PC-9 (cell line): ENCODE data around the gene ANKFN1. TPM values are rescaled to one million over a fixed set of nuclear protein-coding genes. Genes with fewer than 3 reads are reported as not detected.
A peak's percentile ranks its signal among the peaks of the same experiment; 100 is the strongest.

Source experiments
- BruUV-seq: library from RNA; stranded (reverse); fragments of 400-500 nt; replicated peaks from 2 replicates; lab custom pipeline; 2021; lab: Mats Ljungman, UMichigan
- CTCF ChIA-PET: fragments of 300-600 bp; sonication (Branson Sonifier 250); formaldehyde crosslinking; loops from one replicate; lab custom pipeline; 2022; ENCODE audit warnings: antibody characterized with exemption; lab: Charles Lee
- POLR2A ChIA-PET: fragments of 300-600 bp; sonication (Branson Sonifier 250); formaldehyde crosslinking; loops from one replicate; lab custom pipeline; 2022; ENCODE audit warnings: antibody characterized with exemption; ENCODE audit not compliant: unreplicated experiment; lab: Charles Lee
- DNase-seq, 2 experiments: peaks; one replicate each; pipeline versions ENCODE4 v3.0.0 to v3.0.0-alpha.2; 2015 to 2022; ENCODE audit warnings: mixed read lengths in 1 of 2
- H2AFZ ChIP-seq: fragments of 200-600 bp; sonication (generic); 2 replicates; pipeline ENCODE4 v1.8.1; 2017; ENCODE audit warnings: antibody characterized with exemption
- H3F3A ChIP-seq: fragments of 200-600 bp; sonication (generic); 2 replicates; pipeline ENCODE4 v1.8.1; 2017; ENCODE audit warnings: antibody characterized with exemption, mild to moderate bottlenecking, low read depth; ENCODE audit not compliant: insufficient read depth
- H3K27ac ChIP-seq: fragments of 200-600 bp; sonication (generic); 2 replicates; pipeline ENCODE4 v1.6.1; 2016; ENCODE audit warnings: mixed run types
- H3K27me3 ChIP-seq: fragments of 200-600 bp; sonication (generic); 2 replicates; pipeline ENCODE4 v1.6.1; 2016; ENCODE audit warnings: low read depth, mixed run types; ENCODE audit not compliant: insufficient read depth
- H3K36me3 ChIP-seq: fragments of 200-600 bp; sonication (generic); 2 replicates; pipeline ENCODE4 v1.6.1; 2016; ENCODE audit warnings: low read depth, mixed run types
- H3K4me1 ChIP-seq: fragments of 200-600 bp; sonication (generic); replicated peaks from 2 replicates; pipeline ENCODE4 v1.6.1; 2016; ENCODE audit warnings: mixed run types; ENCODE audit not compliant: insufficient read depth
- H3K4me2 ChIP-seq: fragments of 200-600 bp; sonication (generic); 2 replicates; pipeline ENCODE4 v1.6.1; 2017; ENCODE audit warnings: mixed run types
- H3K4me3 ChIP-seq: fragments of 200-600 bp; sonication (generic); 2 replicates; pipeline ENCODE4 v1.6.1; 2016; ENCODE audit warnings: mixed run types
- H3K79me2 ChIP-seq: fragments of 200-600 bp; sonication (generic); 2 replicates; pipeline ENCODE4 v1.6.1; 2017; ENCODE audit warnings: low read depth, mixed run types
- H3K9me2 ChIP-seq: fragments of 200-600 bp; sonication (generic); 2 replicates; pipeline ENCODE4 v1.8.1; 2017; ENCODE audit warnings: mild to moderate bottlenecking; ENCODE audit not compliant: insufficient read depth
- H3K9me3 ChIP-seq: fragments of 200-600 bp; sonication (generic); 2 replicates; pipeline ENCODE4 v1.8.1; 2016; ENCODE audit warnings: low read depth; ENCODE audit not compliant: insufficient read depth
- H4K20me1 ChIP-seq: fragments of 200-600 bp; sonication (generic); 2 replicates; pipeline ENCODE4 v1.8.1; 2017; ENCODE audit not compliant: insufficient read depth
- EZH2 ChIP-seq: fragments of 200-600 bp; sonication (generic); IDR thresholded peaks from 2 replicates; pipeline ENCODE4 v1.8.0; 2017; ENCODE audit warnings: antibody characterized with exemption, low read depth
- intact Hi-C: fragments of 100-400 bp; cut with micrococcal nuclease; formaldehyde crosslinking; loops from one replicate; pipeline ENCODE4 v1.10.0; 2022; ENCODE audit not compliant: unreplicated experiment
- total RNA-seq: library from RNA; stranded (reverse); gene quantifications from 2 replicates; pipeline ENCODE4 v1.2.3, GENCODE V29; 2021
- TF ChIP-seq, protein P1 (sequence below): fragments of 200-600 bp; sonication (generic); conservative IDR thresholded peaks from 2 replicates; pipeline ENCODE4 v1.6.1; 2017; ENCODE audit warnings: mixed run types, antibody characterized with exemption, mild to moderate bottlenecking, moderate library complexity

The ANKFN1 gene
- total RNA-seq, 1 experiment from 2014 or later: not detected

DNA sequence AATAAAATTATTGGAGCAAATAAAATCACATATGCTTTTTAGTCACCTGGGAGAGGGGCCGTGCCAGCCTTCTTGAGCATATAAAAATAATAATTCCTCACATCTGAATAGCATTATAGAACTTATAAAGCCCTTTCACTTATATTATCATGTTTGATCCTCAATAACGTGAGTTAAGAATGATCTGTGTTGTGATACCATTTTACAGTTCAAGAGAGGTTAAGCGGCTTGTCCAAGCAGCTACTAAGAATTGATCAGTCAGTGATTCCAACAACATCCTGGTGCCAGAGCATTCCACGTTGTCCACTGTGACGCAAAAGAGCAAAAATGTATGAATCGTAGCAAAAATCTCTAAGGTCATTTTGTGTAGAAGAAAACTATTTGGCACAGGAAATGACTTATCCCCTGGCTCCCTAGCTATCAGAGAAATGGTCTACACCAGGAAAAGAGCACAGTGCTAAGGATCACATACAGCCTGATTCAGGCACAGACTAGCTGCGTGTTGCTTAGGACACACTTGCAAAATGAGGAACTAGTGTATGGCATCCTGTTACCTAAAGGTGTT is 33.0 kb downstream of the ANKFN1 start:
- no peaks in the 10 kb centered on the region for H3K9me2 ChIP-seq
- no peak overlapping the region for H3K4me3 ChIP-seq
- no peak overlapping the region for H3K4me2 ChIP-seq
- POLR2A ChIA-PET: no interaction called here
- no TSS peak for BruUV-seq
- no peaks in the 10 kb centered on the region for H3K4me1 ChIP-seq
- no peak for DNase-seq
- intact Hi-C loops: no loop called here
- H3K36me3 ChIP-seq: no peaks in the 10 kb centered on the region
- no peaks in the 10 kb centered on the region for H3F3A ChIP-seq
- H3K9me3 ChIP-seq: no peaks in the 10 kb centered on the region
- TF ChIP-seq EZH2: no peak
- H3K79me2 ChIP-seq: no peaks in the 10 kb centered on the region
- peaks cover 7% of the 10 kb centered on the region; the same call in 1 of the 2 replicates for H3K27me3 ChIP-seq
- H3K27ac ChIP-seq: no peak overlapping the region
- CTCF ChIA-PET: no interaction called here
- no peak overlapping the region for H2AFZ ChIP-seq
- no peaks in the 10 kb centered on the region for H4K20me1 ChIP-seq

DNA sequence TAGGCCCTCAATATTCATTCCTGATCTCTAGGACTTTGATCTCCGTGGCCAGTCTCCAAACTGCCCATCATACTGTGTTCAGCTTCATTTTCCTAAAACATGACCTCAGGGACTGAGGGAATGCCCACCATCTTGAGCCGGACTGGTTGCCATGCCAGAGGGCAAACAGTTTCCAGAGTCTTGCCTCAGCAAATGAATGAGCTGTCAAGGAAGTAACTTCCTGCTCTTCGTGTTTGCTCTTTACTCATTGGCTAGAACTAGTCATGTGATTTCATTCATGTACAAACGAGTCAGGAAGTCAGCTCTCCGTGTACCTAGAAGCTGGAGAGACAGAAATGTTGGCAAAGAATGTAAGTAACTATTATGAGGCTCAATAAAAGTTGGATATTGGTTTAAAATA is 50.2 kb downstream of the ANKFN1 start:
- Histone ChIP-seq H4K20me1 (no peaks in the 10 kb centered on the region), H3K9me3 (no peaks in the 10 kb centered on the region), H3K4me2 (peak overlapping the region; percentile 47), H3K79me2 (no peaks in the 10 kb centered on the region), H3K27me3 (no peaks in the 10 kb centered on the region), H3F3A (no peaks in the 10 kb centered on the region), H3K4me1 (no peaks in the 10 kb centered on the region), H3K27ac (no peak overlapping the region), H3K9me2 (no peaks in the 10 kb centered on the region), H3K4me3 (no peak overlapping the region), H2AFZ (no peak overlapping the region; the same call in 1 of the 2 replicates), H3K36me3 (no peaks in the 10 kb centered on the region)
- CTCF ChIA-PET: no interaction called here
- POLR2A ChIA-PET: no interaction called here
- BruUV-seq: no TSS peak
- no peak for DNase-seq
- TF ChIP-seq, protein P1, sequence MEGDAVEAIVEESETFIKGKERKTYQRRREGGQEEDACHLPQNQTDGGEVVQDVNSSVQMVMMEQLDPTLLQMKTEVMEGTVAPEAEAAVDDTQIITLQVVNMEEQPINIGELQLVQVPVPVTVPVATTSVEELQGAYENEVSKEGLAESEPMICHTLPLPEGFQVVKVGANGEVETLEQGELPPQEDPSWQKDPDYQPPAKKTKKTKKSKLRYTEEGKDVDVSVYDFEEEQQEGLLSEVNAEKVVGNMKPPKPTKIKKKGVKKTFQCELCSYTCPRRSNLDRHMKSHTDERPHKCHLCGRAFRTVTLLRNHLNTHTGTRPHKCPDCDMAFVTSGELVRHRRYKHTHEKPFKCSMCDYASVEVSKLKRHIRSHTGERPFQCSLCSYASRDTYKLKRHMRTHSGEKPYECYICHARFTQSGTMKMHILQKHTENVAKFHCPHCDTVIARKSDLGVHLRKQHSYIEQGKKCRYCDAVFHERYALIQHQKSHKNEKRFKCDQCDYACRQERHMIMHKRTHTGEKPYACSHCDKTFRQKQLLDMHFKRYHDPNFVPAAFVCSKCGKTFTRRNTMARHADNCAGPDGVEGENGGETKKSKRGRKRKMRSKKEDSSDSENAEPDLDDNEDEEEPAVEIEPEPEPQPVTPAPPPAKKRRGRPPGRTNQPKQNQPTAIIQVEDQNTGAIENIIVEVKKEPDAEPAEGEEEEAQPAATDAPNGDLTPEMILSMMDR: no peak
- TF ChIP-seq EZH2: no peak
- intact Hi-C loops: no loop called here

DNA sequence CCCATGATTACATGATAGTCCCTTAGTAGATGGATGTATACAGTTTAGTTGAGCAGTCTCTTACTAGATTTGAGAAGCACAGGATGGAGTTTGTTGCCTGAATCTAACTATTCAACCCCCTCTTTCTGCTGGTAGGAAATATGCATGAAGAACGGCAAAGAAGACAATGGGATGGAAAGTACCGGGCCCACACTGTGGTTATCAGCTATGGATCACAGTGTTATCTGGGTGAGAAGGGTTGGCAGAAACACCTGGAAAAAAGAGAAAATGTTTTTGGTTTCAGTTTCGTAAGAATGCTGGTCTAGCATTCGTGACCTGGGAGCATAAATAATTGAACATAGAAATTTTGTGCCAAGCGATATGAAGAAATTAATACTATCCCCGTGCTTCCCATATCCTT is 53.1 kb downstream of the ANKFN1 start:
- Histone ChIP-seq H3F3A (no peaks in the 10 kb centered on the region), H3K9me3 (no peaks in the 10 kb centered on the region), H4K20me1 (no peaks in the 10 kb centered on the region), H3K4me2 (no peak overlapping the region), H3K4me3 (no peak overlapping the region), H3K27me3 (no peaks in the 10 kb centered on the region), H3K79me2 (no peaks in the 10 kb centered on the region), H3K27ac (no peak overlapping the region), H3K36me3 (no peaks in the 10 kb centered on the region), H3K9me2 (no peaks in the 10 kb centered on the region), H3K4me1 (no peaks in the 10 kb centered on the region), H2AFZ (no peak overlapping the region)
- no TSS peak for BruUV-seq
- ChIA-PET POLR2A (no interaction called here), CTCF (no interaction called here)
- TF ChIP-seq EZH2: no peak
- TF ChIP-seq, protein P1: no peak
- intact Hi-C loops: no loop called here
- no peak for DNase-seq

DNA sequence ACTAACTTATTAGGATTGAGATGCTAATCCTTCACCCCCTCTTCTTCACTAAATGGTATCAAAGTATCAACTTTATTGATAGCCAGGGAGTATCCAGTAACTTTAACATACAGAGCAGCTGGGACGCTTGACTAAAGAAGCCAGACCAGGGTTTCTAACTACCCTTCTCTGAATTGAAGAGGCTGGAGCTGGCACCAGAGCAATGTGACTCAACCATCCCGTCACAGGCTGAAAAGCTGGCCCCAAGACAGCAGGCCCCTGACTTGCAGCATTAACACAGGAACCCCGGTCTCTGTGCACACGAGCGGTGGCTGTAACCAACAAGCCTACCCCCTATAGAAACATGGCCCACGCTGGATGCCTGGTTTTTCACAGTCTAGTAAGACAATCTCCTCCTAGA is 59.8 kb downstream of the ANKFN1 start:
- no TSS peak for BruUV-seq
- no peaks in the 10 kb centered on the region for H3F3A ChIP-seq
- intact Hi-C loops: no loop called here
- H3K79me2 ChIP-seq: no peaks in the 10 kb centered on the region
- ChIA-PET POLR2A (no interaction called here), CTCF (no interaction called here)
- no peaks in the 10 kb centered on the region for H3K4me1 ChIP-seq
- H2AFZ ChIP-seq: no peak overlapping the region
- H4K20me1 ChIP-seq: no peaks in the 10 kb centered on the region
- TF ChIP-seq EZH2: no peak
- TF ChIP-seq, protein P1: no peak
- no peak overlapping the region for H3K27ac ChIP-seq
- no peaks in the 10 kb centered on the region for H3K36me3 ChIP-seq
- no peak for DNase-seq
- no peaks in the 10 kb centered on the region for H3K9me3 ChIP-seq
- H3K4me2 ChIP-seq: no peak overlapping the region
- peaks cover 14% of the 10 kb centered on the region; the same call in 1 of the 2 replicates for H3K27me3 ChIP-seq
- H3K9me2 ChIP-seq: no peaks in the 10 kb centered on the region
- H3K4me3 ChIP-seq: no peak overlapping the region
